ENCODE data around the gene DOCK4.

DNA sequence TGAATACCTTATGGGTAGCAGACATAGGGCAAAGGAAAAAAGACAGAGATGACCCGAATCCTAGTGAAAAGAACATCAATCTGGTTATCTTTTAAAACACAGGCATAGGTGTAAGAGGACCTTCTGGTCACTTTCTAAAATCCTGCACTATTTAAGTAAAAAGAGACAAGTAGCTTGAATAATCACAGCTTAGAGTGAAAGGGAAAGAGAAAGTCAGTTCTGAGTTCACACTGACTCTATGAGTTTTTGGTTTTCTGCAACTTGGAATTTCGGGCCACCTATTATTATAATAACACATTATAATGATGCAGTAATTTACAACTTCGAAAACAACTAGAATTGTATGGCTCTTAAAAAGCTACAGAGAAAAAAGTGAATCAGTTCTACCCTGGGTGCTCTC, 247.8 kb downstream of the DOCK4 start:
- TF ChIP-seq, protein P1, sequence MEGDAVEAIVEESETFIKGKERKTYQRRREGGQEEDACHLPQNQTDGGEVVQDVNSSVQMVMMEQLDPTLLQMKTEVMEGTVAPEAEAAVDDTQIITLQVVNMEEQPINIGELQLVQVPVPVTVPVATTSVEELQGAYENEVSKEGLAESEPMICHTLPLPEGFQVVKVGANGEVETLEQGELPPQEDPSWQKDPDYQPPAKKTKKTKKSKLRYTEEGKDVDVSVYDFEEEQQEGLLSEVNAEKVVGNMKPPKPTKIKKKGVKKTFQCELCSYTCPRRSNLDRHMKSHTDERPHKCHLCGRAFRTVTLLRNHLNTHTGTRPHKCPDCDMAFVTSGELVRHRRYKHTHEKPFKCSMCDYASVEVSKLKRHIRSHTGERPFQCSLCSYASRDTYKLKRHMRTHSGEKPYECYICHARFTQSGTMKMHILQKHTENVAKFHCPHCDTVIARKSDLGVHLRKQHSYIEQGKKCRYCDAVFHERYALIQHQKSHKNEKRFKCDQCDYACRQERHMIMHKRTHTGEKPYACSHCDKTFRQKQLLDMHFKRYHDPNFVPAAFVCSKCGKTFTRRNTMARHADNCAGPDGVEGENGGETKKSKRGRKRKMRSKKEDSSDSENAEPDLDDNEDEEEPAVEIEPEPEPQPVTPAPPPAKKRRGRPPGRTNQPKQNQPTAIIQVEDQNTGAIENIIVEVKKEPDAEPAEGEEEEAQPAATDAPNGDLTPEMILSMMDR (IDR thresholded peaks at IDR 0.05) = no peak
- no peak for TF ChIP-seq POLR2A (IDR thresholded peaks at IDR 0.05)

Measured in esophagus squamous epithelium (tissue), 4 donors.